ENCODE measurements around the gene BEX4. TPM values are rescaled to one million over a fixed set of nuclear protein-coding genes. Genes with fewer than 3 reads are reported as not detected.
A peak's percentile ranks its signal among the peaks of the same experiment; 100 is the strongest.
"Not testable (repeated sequence)": the region's sequence is repeated elsewhere in the genome, so short reads cannot be mapped to it uniquely, and the experiment has no call there.

BEX4 gene
- total and polyA plus RNA-seq, 5 donors from 2014 or later, result 32.0 to 77.0 (median 68.3) TPM

DNA sequence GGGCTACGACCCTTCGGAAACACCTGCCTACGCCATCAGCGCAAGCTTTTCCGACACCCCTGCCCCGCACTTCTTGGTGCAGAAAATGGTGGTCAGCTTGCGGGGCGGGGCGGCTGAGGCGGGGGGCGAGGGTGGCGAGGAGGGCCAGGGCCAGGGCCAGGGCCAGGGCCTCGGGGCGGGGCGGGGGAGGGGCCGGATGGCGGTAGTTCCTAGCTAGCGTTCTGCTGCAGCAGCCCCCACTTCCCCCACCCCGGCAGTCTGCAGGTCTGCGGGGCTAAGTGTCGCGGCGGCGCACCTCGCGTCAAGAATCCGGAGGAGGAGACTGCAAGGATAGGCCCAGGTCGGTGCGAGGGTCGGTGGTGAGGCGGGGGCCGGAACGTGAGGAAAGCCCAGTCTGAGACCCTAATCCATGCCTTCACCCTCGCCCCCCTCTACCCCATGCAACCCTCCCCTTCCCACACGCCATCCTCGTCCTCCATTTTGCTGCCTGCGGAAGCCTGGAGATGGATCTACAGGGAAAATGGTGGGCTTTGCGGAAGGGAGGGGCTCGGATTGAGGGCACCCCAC, 600 bp downstream of the BEX4 start:
- ATAC-seq (ENCODE audit: low read depth in 2 of 2) (peak; percentile 44 to 54), DNase-seq (peak; percentile 19 to 55 (median 22))
- Histone ChIP-seq H3K27ac (ENCODE audit: insufficient read depth, low read length, poor library complexity, severe bottlenecking) (peak overlapping the region; percentile 82), H3K4me1 (ENCODE audit: control insufficient read depth, insufficient read depth, low read length, poor library complexity, severe bottlenecking) (peaks cover 10% of the 10 kb centered on the region), H3K4me3 (ENCODE audit: low read depth, low read length) (peak overlapping the region; percentile 26), H3K9me3 (ENCODE audit: control insufficient read depth in 2 of 2, low read length in 2 of 2) (no peaks in the 10 kb centered on the region), H3K27me3 (ENCODE audit: control insufficient read depth, insufficient read depth, low read length) (no peaks in the 10 kb centered on the region), H3K36me3 (ENCODE audit: control insufficient read depth, insufficient read depth, low read length) (no peaks in the 10 kb centered on the region)
- Mint-ChIP-seq H3K27me3 (peaks cover 9% of the 10 kb centered on the region), H3K27ac (peak overlapping the region; percentile 0 to 87 (median 82)), H3K4me3 (peak overlapping the region; percentile 72 to 83 (median 81)), H3K36me3 (peaks cover 4% of the 10 kb centered on the region), H3K9me3 (peaks cover 0 to 1% (median 0%) of the 10 kb centered on the region in 7 donors), H3K4me1 (peaks cover 0 to 20% (median 4%) of the 10 kb centered on the region in 4 donors)

DNA sequence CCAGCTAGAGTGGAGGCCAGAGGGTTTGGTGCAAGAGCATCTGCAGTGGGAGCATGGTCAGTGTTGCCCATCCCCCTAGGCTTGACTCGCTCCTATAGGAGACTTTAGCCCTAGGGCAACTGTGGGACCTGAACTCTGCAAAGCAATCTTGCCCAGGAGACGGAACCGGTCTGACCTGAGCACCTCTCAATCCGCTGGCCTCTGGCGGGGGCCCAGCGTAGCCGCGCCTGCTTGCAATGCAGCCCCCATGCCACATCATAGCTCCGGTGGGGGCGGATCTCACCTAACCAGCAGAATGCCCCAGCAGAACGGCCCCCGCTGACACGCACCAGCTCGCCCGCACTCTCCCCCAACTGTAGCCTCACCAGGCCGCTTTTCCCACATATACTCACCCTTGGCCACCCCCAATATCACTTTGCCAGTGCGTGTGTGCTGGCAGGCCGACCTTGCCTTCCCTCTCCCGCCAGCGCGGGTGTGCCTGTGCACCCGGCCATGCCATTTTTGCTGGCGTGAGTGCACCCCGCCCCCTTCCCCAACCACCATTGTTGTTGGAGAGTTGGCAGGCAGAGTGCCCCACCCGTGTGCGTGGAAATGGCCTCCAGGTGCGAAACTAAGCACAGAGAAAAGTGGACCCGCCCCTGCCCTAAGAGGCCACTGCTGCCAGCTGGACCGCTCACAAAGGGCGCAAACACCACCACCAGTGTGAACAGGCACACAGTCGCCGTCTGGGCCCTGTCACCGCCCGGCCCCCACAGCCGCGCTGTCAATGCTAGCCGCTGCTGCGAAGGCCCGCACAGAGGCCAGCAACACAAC, 5.8 kb downstream of the BEX4 start:
- H3K36me3 ChIP-seq (ENCODE audit: control insufficient read depth, insufficient read depth, low read length), result no peaks in the 10 kb centered on the region
- peaks cover 33% of the 10 kb centered on the region for H3K27me3 Mint-ChIP-seq
- no peak overlapping the region for H3K27ac Mint-ChIP-seq
- H3K9me3 ChIP-seq (ENCODE audit: control insufficient read depth in 2 of 2, low read length in 2 of 2), result no peaks in the 10 kb centered on the region
- peaks cover 4% of the 10 kb centered on the region for H3K36me3 Mint-ChIP-seq
- H3K4me1 Mint-ChIP-seq, result peaks cover 0 to 8% (median 1%) of the 10 kb centered on the region in 4 donors
- ATAC-seq (ENCODE audit: low read depth in 2 of 2) (no peak), DNase-seq (no peak)
- H3K27ac ChIP-seq (ENCODE audit: insufficient read depth, low read length, poor library complexity, severe bottlenecking), result no peak overlapping the region
- H3K4me3 Mint-ChIP-seq, result no peak overlapping the region
- H3K4me3 ChIP-seq (ENCODE audit: low read depth, low read length), result no peak overlapping the region
- H3K9me3 Mint-ChIP-seq, result peaks cover 0 to 3% (median 0%) of the 10 kb centered on the region in 7 donors
- peaks cover 7% of the 10 kb centered on the region for H3K4me1 ChIP-seq (ENCODE audit: control insufficient read depth, insufficient read depth, low read length, poor library complexity, severe bottlenecking)
- H3K27me3 ChIP-seq (ENCODE audit: control insufficient read depth, insufficient read depth, low read length), result peaks cover 3% of the 10 kb centered on the region

GRCh38 chrX:103225918-103226317, 11.0 kb downstream of the BEX4 start:
- H3K36me3 ChIP-seq (ENCODE audit: control insufficient read depth, insufficient read depth, low read length); H3K4me1 ChIP-seq (ENCODE audit: control insufficient read depth, insufficient read depth, low read length, poor library complexity, severe bottlenecking); H3K27me3 ChIP-seq (ENCODE audit: control insufficient read depth, insufficient read depth, low read length); H3K4me3 ChIP-seq (ENCODE audit: low read depth, low read length); H3K9me3 ChIP-seq (ENCODE audit: control insufficient read depth in 2 of 2, low read length in 2 of 2); H3K36me3 Mint-ChIP-seq; H3K4me3 Mint-ChIP-seq; DNase-seq; H3K9me3 Mint-ChIP-seq; ATAC-seq (ENCODE audit: low read depth in 2 of 2); H3K4me1 Mint-ChIP-seq; H3K27ac ChIP-seq (ENCODE audit: insufficient read depth, low read length, poor library complexity, severe bottlenecking); H3K27ac Mint-ChIP-seq: not testable (repeated sequence)
- H3K27me3 Mint-ChIP-seq, result peaks cover 43% of the 10 kb centered on the region

GRCh38 chrX:103233263-103233662, 18.4 kb downstream of the BEX4 start:
- Histone ChIP-seq H3K36me3 (ENCODE audit: control insufficient read depth, insufficient read depth, low read length) (no peaks in the 10 kb centered on the region), H3K4me3 (ENCODE audit: low read depth, low read length) (no peak overlapping the region), H3K27me3 (ENCODE audit: control insufficient read depth, insufficient read depth, low read length) (no peaks in the 10 kb centered on the region), H3K9me3 (ENCODE audit: control insufficient read depth in 2 of 2, low read length in 2 of 2) (no peaks in the 10 kb centered on the region), H3K27ac (ENCODE audit: insufficient read depth, low read length, poor library complexity, severe bottlenecking) (no peak overlapping the region), H3K4me1 (ENCODE audit: control insufficient read depth, insufficient read depth, low read length, poor library complexity, severe bottlenecking) (no peaks in the 10 kb centered on the region)
- no peak for ATAC-seq (ENCODE audit: low read depth in 2 of 2)
- H3K9me3 Mint-ChIP-seq, result no peaks in the 10 kb centered on the region
- DNase-seq, result no peak
- no peaks in the 10 kb centered on the region for H3K4me1 Mint-ChIP-seq
- H3K27ac Mint-ChIP-seq, result no peak overlapping the region
- H3K27me3 Mint-ChIP-seq, result peaks cover 7% of the 10 kb centered on the region
- no peak overlapping the region for H3K4me3 Mint-ChIP-seq
- H3K36me3 Mint-ChIP-seq, result no peaks in the 10 kb centered on the region

DNA sequence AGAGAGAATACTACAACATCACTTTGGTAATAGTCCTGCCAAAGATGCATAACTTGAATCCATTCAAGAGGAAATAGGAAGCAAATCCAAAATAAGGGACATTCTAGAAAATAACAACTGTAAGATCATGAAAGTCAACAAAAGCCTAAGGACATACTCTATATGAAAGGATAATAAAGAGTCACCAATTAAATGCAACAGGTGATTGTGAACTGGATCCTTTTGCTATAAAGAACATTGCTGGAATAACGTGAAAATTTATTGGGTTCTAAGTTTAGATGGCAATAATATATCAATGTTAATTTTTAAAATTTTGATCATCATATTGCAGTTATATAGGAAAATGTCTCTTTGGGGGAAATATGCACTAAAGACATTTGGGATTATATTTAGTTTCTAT, 20.0 kb downstream of the BEX4 start:
- Mint-ChIP-seq H3K27me3 (peaks cover 5% of the 10 kb centered on the region), H3K27ac (no peak overlapping the region), H3K9me3 (no peaks in the 10 kb centered on the region), H3K4me3 (no peak overlapping the region), H3K4me1 (no peaks in the 10 kb centered on the region), H3K36me3 (no peaks in the 10 kb centered on the region)
- Histone ChIP-seq H3K36me3 (ENCODE audit: control insufficient read depth, insufficient read depth, low read length) (no peaks in the 10 kb centered on the region), H3K4me1 (ENCODE audit: control insufficient read depth, insufficient read depth, low read length, poor library complexity, severe bottlenecking) (no peaks in the 10 kb centered on the region), H3K27me3 (ENCODE audit: control insufficient read depth, insufficient read depth, low read length) (no peaks in the 10 kb centered on the region), H3K4me3 (ENCODE audit: low read depth, low read length) (no peak overlapping the region), H3K9me3 (ENCODE audit: control insufficient read depth in 2 of 2, low read length in 2 of 2) (no peaks in the 10 kb centered on the region), H3K27ac (ENCODE audit: insufficient read depth, low read length, poor library complexity, severe bottlenecking) (no peak overlapping the region)
- ATAC-seq (ENCODE audit: low read depth in 2 of 2) (no peak), DNase-seq (no peak)

DNA sequence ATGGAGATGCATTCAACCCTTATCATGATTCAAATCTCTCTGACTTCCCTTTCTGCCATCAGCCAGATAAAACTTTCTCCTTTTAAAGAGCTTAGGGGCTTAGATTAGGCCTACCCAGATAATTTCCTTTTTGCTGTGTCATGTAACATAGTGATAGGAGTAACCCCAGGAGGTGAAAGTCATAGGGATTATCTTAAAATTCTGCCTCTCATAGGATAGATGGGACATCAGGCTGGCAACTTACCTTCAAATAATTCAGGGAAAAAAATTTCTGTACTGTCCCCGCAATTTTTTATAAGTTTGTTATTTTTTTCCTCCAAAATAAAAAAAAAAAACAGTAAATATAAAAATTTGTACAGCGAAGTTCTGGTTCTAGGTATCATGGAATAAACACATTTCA, 20.7 kb downstream of the BEX4 start:
- not testable (repeated sequence) for H3K4me3 ChIP-seq (ENCODE audit: low read depth, low read length); ATAC-seq (ENCODE audit: low read depth in 2 of 2); H3K4me1 Mint-ChIP-seq; H3K27ac Mint-ChIP-seq; H3K36me3 ChIP-seq (ENCODE audit: control insufficient read depth, insufficient read depth, low read length); H3K4me3 Mint-ChIP-seq; H3K9me3 Mint-ChIP-seq; H3K27ac ChIP-seq (ENCODE audit: insufficient read depth, low read length, poor library complexity, severe bottlenecking); H3K9me3 ChIP-seq (ENCODE audit: control insufficient read depth in 2 of 2, low read length in 2 of 2); DNase-seq; H3K27me3 ChIP-seq (ENCODE audit: control insufficient read depth, insufficient read depth, low read length); H3K36me3 Mint-ChIP-seq; H3K4me1 ChIP-seq (ENCODE audit: control insufficient read depth, insufficient read depth, low read length, poor library complexity, severe bottlenecking); H3K27me3 Mint-ChIP-seq

DNA sequence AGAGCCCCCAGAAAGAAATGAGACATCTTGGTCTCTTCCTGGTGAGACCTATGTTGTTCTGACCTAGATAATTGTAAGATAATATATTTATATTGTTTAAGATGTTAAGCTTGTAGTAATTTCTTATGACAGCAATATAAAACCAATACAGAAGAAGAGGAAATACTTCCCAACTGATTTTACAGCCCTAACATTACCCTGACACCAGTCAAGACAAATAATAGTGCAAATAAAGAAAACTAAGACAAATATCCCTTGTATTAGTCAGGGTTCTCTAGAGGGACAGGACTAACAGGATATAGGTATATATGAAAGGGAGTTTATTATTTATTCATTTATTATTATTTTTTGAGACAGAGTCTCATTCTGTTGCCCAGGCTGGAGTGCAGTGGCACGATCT, 21.4 kb downstream of the BEX4 start:
- H3K27ac ChIP-seq (ENCODE audit: insufficient read depth, low read length, poor library complexity, severe bottlenecking), result no peak overlapping the region
- no peaks in the 10 kb centered on the region for H3K9me3 Mint-ChIP-seq
- no peak overlapping the region for H3K27ac Mint-ChIP-seq
- DNase-seq (no peak), ATAC-seq (ENCODE audit: low read depth in 2 of 2) (no peak)
- no peaks in the 10 kb centered on the region for H3K4me1 ChIP-seq (ENCODE audit: control insufficient read depth, insufficient read depth, low read length, poor library complexity, severe bottlenecking)
- no peaks in the 10 kb centered on the region for H3K27me3 ChIP-seq (ENCODE audit: control insufficient read depth, insufficient read depth, low read length)
- no peak overlapping the region for H3K4me3 ChIP-seq (ENCODE audit: low read depth, low read length)
- no peaks in the 10 kb centered on the region for H3K36me3 ChIP-seq (ENCODE audit: control insufficient read depth, insufficient read depth, low read length)
- H3K27me3 Mint-ChIP-seq, result peaks cover under 1% of the 10 kb centered on the region
- no peaks in the 10 kb centered on the region for H3K9me3 ChIP-seq (ENCODE audit: control insufficient read depth in 2 of 2, low read length in 2 of 2)
- H3K4me3 Mint-ChIP-seq, result no peak overlapping the region
- no peaks in the 10 kb centered on the region for H3K36me3 Mint-ChIP-seq
- H3K4me1 Mint-ChIP-seq, result no peaks in the 10 kb centered on the region

- Histone ChIP-seq H3K27ac (ENCODE audit: insufficient read depth, low read length, poor library complexity, severe bottlenecking) (no peak overlapping the region), H3K9me3 (ENCODE audit: control insufficient read depth in 2 of 2, low read length in 2 of 2) (no peaks in the 10 kb centered on the region), H3K4me3 (ENCODE audit: low read depth, low read length) (no peak overlapping the region), H3K4me1 (ENCODE audit: control insufficient read depth, insufficient read depth, low read length, poor library complexity, severe bottlenecking) (no peaks in the 10 kb centered on the region), H3K36me3 (ENCODE audit: control insufficient read depth, insufficient read depth, low read length) (no peaks in the 10 kb centered on the region), H3K27me3 (ENCODE audit: control insufficient read depth, insufficient read depth, low read length) (no peaks in the 10 kb centered on the region)
- no peak for DNase-seq
- H3K4me1 Mint-ChIP-seq, result no peaks in the 10 kb centered on the region
- H3K36me3 Mint-ChIP-seq, result no peaks in the 10 kb centered on the region
- H3K4me3 Mint-ChIP-seq, result no peak overlapping the region
- H3K27ac Mint-ChIP-seq, result no peak overlapping the region
- peaks cover 4% of the 10 kb centered on the region for H3K27me3 Mint-ChIP-seq
- no peaks in the 10 kb centered on the region for H3K9me3 Mint-ChIP-seq
- no peak for ATAC-seq (ENCODE audit: low read depth in 2 of 2)
These were observed 25.2 kb downstream of the BEX4 start for GRCh38 chrX:103240155-103240554.
